Activated B cell treated with CpG ODN at 0.5 μM for 24 hours (primary cell): ENCODE data around the gene RGS7. TPM values are rescaled to one million over a fixed set of nuclear protein-coding genes. Genes with fewer than 3 reads are reported as not detected.

Experiments used
- ATAC-seq: fragments of 200-7000 bp; cut with Tn5 transposase; one replicate; pipeline ENCODE4 v1.10.0; 2021; ENCODE audit warnings: low read depth, mild to moderate bottlenecking, moderate library complexity
- CTCF ChIA-PET: fragments of 350-600 bp; sonication (Branson Sonifier 250); formaldehyde crosslinking; loops from one replicate; lab custom pipeline; 2021; ENCODE audit warnings: antibody characterized with exemption; lab: Charles Lee
- POLR2A ChIA-PET: fragments of 350-600 bp; sonication (Branson Sonifier 250); formaldehyde crosslinking; loops from one replicate; lab custom pipeline; 2021; ENCODE audit warnings: antibody characterized with exemption; lab: Charles Lee
- DNase-seq: peaks from one replicate; pipeline ENCODE4 v3.0.0; 2022
- H3K27ac Mint-ChIP-seq: one replicate; pipeline ENCODE4 v1.8.0; 2020; ENCODE audit warnings: mixed read lengths
- H3K27me3 Mint-ChIP-seq: one replicate; pipeline ENCODE4 v1.8.0; 2021; ENCODE audit warnings: mixed read lengths
- H3K36me3 Mint-ChIP-seq: one replicate; pipeline ENCODE4 v1.8.0; 2021; ENCODE audit warnings: low read depth, mixed read lengths
- H3K4me1 Mint-ChIP-seq: one replicate; pipeline ENCODE4 v1.8.0; 2021; ENCODE audit warnings: mixed read lengths
- H3K4me3 Mint-ChIP-seq: one replicate; pipeline ENCODE4 v1.8.0; 2020; ENCODE audit warnings: mild to moderate bottlenecking, mixed read lengths
- H3K9me3 Mint-ChIP-seq: one replicate; pipeline ENCODE4 v1.8.0; 2020; ENCODE audit warnings: mixed read lengths
- CTCF ChIP-seq: fragments of 200-600 bp; IDR thresholded peaks from one replicate; pipeline ENCODE4 v1.8.0; 2022; ENCODE audit warnings: antibody characterized with exemption, mild to moderate bottlenecking
- intact Hi-C: fragments of 100-400 bp; cut with micrococcal nuclease; formaldehyde crosslinking; loops from one replicate; pipeline ENCODE4 v1.15.1; 2024
- total RNA-seq: library from RNA; stranded (reverse); gene quantifications from 2 replicates; pipeline ENCODE4 v1.2.3, GENCODE V29; 2022

Gene RGS7
- total RNA-seq, 1 donor from 2014 or later = 0.49 TPM

DNA sequence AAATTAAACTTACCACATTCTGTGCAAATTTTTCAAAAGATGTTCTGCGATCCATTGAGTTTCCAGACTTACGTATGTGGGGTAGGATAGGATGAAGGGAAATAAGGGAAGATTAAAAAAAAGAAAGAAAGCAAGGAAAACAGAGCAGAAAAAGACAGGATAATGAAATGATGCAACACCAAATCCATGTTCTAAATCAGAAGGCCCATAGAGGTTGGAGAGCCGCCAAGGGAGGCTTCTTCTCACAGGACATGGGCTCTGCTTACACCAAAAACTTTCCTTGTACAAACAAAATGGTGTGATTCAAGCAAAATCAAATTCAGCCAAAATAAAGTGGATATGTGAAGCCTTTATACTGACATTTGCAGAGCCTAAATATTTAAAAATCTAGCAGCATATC is 555.6 kb downstream of the RGS7 start:
- no peaks in the 10 kb centered on the region for H3K27me3 Mint-ChIP-seq
- no peak for DNase-seq
- ChIA-PET CTCF (no interaction called here), POLR2A (no interaction called here)
- intact Hi-C loops = no loop called here
- no peak overlapping the region for H3K27ac Mint-ChIP-seq
- TF ChIP-seq CTCF = no peak
- no peaks in the 10 kb centered on the region for H3K36me3 Mint-ChIP-seq
- no peak overlapping the region for H3K4me3 Mint-ChIP-seq
- no peaks in the 10 kb centered on the region for H3K9me3 Mint-ChIP-seq
- ATAC-seq = no peak
- no peaks in the 10 kb centered on the region for H3K4me1 Mint-ChIP-seq

- no peak for TF ChIP-seq CTCF
These were observed 556.7 kb downstream of the RGS7 start for GRCh38 chr1:240800291-240800690.

GRCh38 chr1:240797050-240797449 is 560.0 kb downstream of the RGS7 start:
- no peaks in the 10 kb centered on the region for H3K36me3 Mint-ChIP-seq
- no peaks in the 10 kb centered on the region for H3K4me1 Mint-ChIP-seq
- no peak overlapping the region for H3K27ac Mint-ChIP-seq
- ATAC-seq (no peak), DNase-seq (no peak)
- no peak for TF ChIP-seq CTCF
- no peaks in the 10 kb centered on the region for H3K9me3 Mint-ChIP-seq
- CTCF ChIA-PET = no interaction called here
- POLR2A ChIA-PET = no interaction called here
- no peak overlapping the region for H3K4me3 Mint-ChIP-seq
- intact Hi-C loops = no loop called here
- no peaks in the 10 kb centered on the region for H3K27me3 Mint-ChIP-seq

More at GRCh38 chr1:240800291-240800690, 556.7 kb downstream of the RGS7 start:
- H3K4me3 Mint-ChIP-seq = no peak overlapping the region
- no peak for DNase-seq
- ChIA-PET POLR2A (no interaction called here), CTCF (no interaction called here)
- ATAC-seq = no peak
- intact Hi-C loops = no loop called here
- no peaks in the 10 kb centered on the region for H3K27me3 Mint-ChIP-seq
- H3K27ac Mint-ChIP-seq = no peak overlapping the region
- no peaks in the 10 kb centered on the region for H3K4me1 Mint-ChIP-seq
- no peaks in the 10 kb centered on the region for H3K9me3 Mint-ChIP-seq
- H3K36me3 Mint-ChIP-seq = no peaks in the 10 kb centered on the region

- Mint-ChIP-seq H3K27ac (no peak overlapping the region), H3K9me3 (no peaks in the 10 kb centered on the region), H3K36me3 (no peaks in the 10 kb centered on the region), H3K4me1 (no peaks in the 10 kb centered on the region), H3K4me3 (no peak overlapping the region), H3K27me3 (no peaks in the 10 kb centered on the region)
- ATAC-seq (no peak), DNase-seq (no peak)
- TF ChIP-seq CTCF = no peak
- intact Hi-C loops = no loop called here
- ChIA-PET CTCF (no interaction called here), POLR2A (no interaction called here)
These were observed 562.8 kb downstream of the RGS7 start for GRCh38 chr1:240794046-240794843.

DNA sequence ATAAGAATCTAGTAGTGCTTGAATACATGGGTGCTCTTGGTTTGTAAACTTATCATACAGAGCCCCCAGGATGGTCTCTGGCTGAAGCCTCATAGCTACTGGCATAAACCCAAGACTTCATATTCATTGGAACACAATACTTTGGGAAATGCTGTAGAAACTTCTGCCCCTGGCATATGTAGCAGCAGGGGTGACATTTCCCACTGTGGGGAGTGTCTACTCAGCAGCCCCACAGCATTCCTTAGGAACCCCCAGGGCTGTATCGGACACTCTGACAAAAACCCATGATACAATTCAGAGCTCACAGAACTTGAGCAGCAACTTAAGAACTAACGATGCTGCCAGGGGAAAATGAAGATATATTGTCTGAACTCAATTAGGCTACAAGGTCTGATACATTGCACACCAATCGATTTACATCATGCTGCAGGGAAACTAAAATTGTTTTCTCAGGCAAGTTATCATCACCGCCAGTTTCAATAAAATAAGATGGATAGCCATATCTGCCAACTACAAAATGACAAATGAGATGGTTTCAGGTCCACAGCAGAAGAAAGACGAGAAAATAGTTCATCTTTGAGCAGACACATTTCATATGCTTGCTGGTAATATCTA is 564.0 kb downstream of the RGS7 start:
- intact Hi-C loops = no loop called here
- H3K4me3 Mint-ChIP-seq = no peak overlapping the region

More for the DNA sequence above, 564.0 kb downstream of the RGS7 start:
- Mint-ChIP-seq H3K27me3 (no peaks in the 10 kb centered on the region), H3K36me3 (no peaks in the 10 kb centered on the region), H3K27ac (no peak overlapping the region), H3K4me1 (no peaks in the 10 kb centered on the region), H3K9me3 (no peaks in the 10 kb centered on the region)
- no peak for ATAC-seq
- POLR2A ChIA-PET = no interaction called here
- CTCF ChIA-PET = no interaction called here
- no peak for TF ChIP-seq CTCF
- no peak for DNase-seq
